Inflammatory macrophage treated with lipopolysaccharide for 4 hours (primary cell): ENCODE data around the gene PROSER1.
"Not testable (repeated sequence)": the region's sequence is repeated elsewhere in the genome, so short reads cannot be mapped to it uniquely, and the experiment has no call there.

Source experiments
- DNase-seq: peaks from one replicate; pipeline ENCODE4 v3.0.0-alpha.2; 2020

The PROSER1 gene

DNA sequence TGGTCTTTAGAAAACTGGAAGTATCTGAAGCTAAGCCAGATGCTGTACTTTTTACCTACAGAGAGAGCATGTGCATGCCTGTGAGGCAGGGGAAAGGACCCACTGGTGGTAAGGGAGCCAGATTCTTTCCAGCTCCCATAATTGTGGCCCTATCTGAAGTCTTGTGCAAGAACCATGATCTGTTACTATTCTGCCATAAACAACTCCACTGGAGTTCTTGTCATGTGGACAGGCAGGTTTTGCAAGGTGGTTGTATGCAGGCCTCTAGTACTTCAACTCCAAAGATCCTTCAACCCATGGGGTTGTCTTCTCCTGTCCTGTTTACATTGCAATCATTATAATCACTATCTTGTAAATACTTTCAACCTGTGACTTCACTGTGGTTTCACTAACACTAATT lies 14.1 kb downstream of the PROSER1 start:
- DNase-seq = no peak

DNA sequence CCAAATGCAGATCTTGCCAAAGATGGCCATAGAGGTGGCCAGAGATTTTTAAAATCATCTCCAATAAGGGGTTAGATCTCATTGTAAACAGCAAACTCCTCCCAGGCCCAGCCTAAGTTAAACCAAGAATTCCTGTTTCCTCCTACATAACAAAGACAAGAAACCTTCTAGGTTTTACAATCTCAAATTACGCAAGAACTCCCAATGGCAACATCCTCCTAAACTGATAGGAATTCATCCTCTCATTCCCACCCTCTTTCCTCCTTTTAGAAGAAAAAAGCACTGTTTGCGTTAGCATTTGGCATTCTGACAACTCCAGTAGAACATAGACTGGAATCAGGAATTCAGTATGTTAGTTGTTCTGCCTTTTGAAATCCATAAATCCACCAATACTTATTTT lies 14.6 kb downstream of the PROSER1 start:
- no peak for DNase-seq

DNA sequence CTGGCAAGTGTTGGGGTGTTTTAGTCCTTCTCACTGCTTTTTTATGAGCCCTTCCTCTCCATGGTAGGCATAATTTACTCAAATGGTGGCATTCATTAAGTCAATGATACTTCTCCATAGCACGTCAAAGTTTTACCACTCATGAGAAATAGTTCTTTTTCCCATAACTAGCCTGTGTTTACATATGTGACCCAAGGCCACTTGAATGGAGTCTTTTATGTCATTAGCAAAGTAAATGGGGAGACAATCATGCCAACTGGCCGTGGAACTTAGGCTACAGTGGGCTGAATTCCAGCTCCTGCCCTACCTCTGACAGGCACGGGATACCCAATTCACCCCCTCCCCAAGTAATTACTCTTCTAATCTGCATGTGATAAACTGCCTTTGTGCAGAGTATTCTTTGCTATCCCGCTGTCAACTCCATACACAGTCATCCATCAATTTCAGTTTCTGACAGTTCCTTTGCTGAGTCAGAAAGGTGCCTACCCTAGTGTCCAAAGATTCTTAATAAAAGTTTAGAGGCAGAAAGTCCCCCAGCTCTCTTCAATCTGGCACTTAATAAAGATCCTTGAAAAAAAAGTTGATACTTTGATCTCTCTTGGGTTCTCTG lies 16.9 kb downstream of the PROSER1 start:
- no peak for DNase-seq

DNA sequence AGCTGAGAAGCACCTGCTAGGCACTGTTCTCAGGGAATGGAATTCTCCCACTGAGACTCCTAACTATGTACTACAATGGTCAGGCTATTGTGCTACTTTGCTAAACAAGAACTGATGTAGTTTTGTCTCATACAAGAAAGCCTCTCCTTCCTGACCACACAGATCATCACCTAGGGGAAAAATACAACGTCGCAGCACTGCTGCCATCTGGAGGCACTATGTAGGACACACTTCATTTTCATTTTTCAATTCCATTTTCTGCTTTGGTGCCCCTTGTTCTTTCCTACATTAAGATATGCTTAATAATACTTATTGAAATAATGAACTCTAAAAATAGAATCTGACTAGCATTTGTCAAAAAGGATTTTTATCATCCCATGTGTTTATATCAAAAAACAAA lies 21.1 kb downstream of the PROSER1 start:
- no peak for DNase-seq

DNA sequence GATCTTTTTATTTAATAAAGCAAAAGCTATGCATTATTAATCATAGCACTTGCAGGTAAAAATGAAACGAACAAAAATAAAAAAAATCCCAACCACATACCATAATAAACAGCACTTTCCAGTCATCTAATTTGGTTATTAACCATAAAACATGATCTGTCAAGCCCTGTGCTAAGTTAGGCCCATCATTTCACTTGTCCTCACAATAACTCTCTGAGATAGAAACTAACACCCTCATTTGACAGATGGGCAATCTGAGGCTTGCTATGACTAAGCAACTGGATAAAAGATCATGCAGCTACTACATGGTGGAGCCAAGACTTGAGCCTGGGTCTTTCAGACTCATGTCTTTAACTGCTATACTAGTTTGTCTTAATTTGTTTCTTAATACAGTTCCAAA lies 21.8 kb downstream of the PROSER1 start:
- DNase-seq = no peak

DNA sequence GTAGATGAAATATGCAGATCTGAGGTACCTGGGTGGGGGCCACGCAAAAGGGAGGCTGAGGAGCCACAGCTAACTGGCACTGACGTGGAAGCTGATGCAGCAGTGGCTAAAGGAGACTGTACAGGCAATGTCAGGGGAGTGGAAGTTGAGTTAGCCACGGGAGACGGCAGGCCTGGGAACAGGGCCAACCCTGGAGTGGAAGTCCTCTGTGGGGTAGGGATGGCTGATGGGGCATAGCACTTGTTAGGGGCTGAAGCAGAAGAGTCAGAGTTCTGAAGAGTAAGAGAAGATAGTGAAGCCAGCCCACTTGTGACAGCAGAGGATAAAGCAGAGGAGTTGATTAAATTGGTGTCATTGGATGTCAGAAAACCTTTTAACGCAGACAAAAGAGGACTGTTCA lies 24.4 kb downstream of the PROSER1 start:
- DNase-seq = no peak

DNA sequence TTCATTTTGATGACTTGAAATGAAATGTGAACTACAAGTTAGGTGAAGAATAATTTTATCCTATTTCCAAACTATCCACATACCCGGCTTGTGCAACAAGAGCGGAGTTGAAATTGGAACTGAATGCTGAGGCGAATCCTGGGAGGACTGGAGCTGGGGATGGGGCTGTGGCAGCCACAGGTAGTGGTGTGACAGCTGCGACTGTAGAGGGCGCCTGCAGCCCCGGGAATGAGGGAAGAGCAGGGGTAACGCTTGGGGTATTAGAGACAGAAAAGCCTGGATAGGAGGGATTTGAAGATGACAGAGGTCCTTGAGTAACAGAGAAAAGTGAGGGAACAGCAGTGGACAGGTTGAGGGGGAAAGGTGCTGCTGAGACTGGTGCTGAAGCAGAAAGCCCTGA lies 25.3 kb downstream of the PROSER1 start:
- no peak for DNase-seq

DNA sequence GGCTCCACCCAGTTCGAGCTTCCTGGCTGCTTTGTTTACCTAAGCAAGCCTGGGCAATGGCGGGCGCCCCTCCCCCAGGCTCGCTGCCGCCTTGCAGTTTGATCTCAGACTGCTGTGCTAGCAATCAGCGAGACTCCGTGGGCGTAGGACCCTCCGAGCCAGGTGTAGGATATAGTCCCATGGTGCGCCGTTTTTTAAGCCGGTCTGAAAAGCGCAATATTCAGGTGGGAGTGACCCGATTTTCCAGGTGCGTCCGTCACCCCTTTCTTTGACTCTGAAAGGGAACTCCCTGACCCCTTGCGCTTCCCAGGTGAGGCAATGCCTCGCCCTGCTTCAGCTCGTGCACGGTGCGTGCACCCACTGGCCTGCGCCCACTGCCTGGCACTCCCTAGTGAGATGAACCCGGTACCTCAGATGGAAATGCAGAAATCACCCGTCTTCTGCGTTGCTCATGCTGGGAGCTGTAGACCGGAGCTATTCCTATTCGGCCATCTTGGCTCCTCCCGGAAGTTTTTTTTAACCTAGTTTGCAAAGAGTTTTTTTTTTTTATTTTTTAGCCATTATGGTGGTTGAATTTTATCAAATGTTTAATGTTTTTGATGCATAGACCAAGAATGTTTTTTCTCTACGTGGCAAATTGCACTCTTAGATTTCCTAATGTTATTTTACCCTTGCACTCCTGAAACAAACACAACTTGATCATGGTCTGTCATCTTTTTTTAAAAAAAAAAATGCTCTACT lies 31.3 kb downstream of the PROSER1 start:
- DNase-seq = not testable (repeated sequence)

DNA sequence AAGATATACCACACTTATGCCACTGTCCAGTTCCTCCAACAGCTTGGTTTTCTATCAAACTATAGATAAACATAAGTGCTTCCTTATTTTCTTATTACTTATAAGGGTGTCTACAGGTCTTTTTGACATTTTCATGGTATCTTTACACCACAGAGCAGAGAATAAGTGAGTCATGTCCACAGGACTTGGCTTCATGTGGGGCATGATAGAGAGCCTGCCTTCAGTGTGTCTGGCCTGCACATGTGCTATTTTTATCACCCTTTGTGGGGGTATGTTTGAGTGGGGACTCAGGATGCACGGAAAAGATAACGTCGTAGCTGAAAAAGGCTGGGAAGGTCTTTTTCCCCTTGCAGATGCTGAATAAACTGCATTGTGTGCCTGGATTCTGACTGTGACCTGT lies 39.1 kb downstream of the PROSER1 start:
- DNase-seq = no peak

DNA sequence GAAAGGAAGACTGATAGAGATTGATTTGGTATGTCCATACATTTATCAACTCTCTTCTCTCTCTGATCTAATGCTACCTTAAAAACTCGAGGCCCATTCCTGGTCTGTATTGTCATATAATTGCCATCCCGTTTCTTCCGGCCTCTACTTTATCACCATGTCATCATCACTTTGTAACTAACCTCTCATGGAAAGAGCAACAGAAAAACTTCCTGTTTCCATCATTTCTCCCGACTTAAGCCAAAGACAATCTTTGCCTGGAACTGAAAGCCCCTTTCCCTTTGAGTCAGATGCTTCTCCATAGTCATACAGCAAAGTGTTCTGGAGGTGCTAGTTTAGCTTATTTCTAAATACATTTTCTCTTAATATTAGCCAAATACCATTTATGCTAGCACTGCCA lies 44.5 kb downstream of the PROSER1 start:
- DNase-seq = no peak

DNA sequence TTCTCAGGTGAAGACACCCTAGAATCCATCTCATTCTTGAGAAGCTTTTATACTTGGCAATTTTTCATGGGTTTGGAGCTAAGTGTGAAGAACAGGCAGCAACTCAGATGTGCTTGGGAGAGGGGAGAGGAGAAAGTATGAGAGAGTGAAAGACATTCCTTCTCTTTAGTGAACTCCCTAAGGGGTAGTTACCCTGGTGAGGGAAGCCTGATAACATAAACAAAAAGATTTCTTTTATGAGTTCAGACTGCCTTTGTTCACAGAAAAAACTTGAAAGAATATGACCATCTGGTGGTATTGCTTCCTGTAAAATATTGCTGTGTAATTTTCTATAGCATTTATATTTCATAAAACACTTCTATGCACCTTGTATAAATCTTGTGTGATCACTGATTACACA lies 47.2 kb downstream of the PROSER1 start, which contains the start of gene STOML3:
STOML3 (minus strand) TSS at position 139 of the 400 bp plus-strand sequence; CDS start at position 29, 110 bp downstream.
- no peak for DNase-seq

DNA sequence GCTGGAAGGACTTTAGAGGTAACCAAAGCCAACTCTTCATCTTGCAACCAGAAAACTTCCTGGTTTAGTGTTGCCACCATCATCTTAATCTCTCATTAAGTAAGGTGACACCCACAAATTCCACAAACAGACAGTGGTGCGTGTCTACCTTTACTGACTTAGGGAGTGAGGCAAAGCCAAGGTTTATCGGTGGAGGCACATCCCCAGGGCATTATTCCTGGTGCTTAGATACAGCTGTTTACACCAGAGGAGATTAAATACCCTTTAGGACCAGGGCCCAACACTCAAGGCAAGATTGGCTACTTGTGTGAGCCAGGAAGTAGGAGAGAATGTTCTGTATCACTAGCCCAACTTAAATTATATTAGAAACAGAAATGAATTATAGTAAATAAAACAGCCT lies 56.8 kb downstream of the PROSER1 start:
- no peak for DNase-seq

DNA sequence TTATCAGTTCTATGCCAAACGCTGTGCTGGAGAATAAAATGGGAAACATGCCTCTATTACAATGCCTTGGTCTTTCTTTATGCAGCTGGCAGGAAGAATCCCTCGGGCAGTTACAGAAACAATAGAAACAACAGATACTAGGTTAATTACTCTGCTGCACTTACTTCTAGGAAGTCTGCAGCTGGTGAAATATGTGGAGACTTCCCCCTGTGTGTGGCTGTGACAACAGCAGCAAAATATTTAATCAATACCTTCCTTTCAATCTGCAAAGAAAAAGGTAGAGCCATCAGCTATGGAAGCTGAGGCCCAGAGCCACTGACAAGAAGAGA lies 57.2 kb downstream of the PROSER1 start:
- DNase-seq = no peak

DNA sequence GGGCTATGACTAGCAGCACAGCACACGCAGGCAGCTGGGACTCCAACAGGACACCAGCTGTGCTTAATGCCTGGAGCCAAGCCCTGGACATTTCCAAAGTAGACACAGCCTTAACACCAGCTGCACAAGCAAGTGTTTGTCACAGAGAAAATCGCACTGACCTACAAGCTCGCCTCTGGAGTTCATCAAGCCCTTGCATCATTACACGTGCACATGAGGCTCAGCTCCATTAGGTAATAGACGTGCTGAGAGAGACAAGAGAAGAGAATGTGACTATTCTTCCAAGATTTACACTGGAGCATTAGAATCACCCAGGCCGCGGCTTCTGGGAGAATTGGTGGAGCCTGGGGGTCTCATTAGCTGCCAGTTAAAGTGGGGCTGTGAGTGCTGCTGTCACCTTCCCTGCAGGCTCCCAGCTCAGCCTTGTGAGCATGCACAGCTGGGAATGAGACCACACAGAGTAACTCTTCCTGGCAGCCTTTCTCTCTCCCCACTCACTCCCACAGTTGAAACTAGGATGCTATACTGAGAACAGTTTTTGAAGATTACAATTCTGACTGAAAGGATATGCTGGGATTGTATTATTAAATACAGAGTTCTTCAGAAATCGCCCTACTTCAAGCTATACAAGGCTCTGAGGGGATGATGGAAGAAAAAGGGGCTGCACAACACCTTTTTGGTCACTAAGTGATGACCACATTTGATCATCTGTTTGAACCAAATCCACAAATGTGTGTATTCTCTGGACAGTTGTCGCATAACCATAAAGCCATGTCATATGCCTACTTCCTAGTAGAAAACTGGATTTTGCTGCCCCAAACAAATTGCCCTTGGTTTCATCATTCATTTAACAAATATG lies 57.8 kb downstream of the PROSER1 start:
- DNase-seq = no peak

DNA sequence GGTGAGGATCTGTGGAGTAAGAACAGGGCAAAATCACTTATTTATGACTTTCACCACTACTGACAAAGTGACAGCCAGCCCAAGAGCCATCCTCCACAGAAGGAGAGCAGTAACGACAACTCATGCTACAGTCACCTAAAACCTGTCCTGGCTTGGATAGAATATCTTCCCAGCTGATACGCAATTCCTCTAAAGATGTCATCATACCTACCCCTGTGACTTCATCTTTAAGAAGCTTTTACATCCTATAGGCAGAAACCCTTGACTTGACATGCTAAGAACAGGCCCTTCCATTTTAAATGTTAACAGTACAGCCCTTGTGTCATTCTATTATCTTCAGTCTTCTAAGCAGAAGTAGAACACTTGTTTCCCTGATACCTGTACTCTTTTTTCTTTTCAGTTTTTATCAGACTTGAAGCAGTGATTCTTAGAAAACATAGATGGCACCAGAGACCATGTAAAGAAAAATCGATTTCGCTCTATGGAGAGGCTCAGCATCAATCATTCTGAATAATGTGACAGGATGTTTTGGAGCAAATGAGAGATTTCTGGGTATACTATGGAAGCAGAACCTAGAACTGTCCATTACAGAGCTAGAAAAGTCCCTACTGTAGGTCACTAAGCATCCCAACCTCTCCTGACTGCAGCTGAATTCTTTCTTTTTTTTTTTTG lies 67.4 kb downstream of the PROSER1 start:
- no peak for DNase-seq

DNA sequence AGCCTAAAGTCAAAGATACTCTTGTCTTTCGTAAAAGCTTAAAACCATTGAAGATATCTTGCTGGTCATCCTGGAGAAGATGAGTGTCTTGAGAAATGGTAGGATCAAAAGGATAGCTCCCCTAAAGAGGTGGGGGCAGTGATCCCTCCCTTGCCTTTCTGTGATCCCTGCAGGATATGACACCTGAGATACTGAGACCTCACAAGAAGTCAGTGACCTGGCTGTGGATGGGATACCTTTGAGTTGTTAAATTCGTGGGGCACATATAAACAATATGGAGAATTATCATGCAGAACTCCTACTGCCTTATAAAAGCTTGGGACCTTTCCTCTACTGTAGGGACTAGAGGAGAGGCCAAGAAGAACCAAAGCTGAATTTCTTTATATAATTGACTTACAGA lies 68.7 kb downstream of the PROSER1 start:
- DNase-seq = no peak

DNA sequence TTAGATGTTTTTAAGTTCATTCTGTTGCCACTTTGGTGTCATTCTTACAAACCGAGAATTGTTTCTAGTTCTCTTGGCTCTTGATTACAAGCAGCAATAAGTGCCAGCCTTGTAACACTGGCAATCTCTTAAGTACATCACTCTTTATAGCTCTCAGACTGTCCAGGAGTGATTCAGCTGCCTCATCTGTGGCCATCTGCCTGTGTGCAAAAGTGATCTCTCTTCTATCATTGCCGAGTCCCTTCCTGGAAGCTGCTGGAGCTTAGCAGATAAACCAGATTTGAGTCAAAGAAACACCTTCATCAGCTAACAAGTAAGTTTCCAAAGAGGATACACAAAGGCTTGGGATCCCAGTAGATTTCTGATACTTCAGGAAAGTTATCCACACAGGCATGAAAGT lies 70.4 kb downstream of the PROSER1 start:
- no peak for DNase-seq

DNA sequence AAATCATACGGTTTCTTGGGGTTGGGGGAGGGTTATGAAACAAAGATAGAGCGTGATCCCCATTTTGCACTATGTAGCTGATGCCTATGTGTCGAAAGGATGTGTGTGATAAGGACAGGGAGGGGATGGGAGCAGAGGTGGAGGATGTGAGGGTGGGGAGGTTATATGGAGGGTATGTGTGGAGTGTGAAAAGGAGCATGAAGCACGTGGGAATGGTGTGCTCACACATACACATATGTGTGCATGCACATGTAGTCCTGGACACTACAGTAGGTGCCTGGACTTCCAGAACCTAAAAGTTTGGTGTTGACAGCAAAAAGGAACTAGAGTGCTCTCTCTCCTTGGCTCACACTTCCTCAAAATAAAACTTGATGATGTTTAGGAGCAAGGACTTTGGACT lies 72.6 kb downstream of the PROSER1 start:
- no peak for DNase-seq

DNA sequence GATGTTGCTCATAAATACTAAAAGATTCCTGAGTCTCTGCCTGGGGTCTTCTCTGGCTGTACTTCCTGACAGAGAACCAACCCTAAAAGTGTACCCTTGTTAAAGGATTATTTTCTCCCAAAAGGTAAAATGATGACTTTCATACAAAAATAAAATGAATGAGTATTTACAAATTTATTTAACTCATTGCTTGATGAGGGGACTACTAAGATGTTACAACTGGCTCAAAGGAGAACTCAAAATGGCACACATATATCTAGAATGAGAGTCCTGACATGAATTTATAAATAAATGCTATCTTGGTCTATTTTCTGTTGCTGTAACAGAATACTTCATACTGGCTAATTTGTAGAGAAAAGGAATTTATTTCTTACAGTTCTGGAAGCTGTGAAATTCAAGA lies 77.7 kb downstream of the PROSER1 start:
- DNase-seq = no peak
